GM11168 (cell line): ENCODE results near the gene GPR152.
"Not testable (repeated sequence)": the region's sequence is repeated elsewhere in the genome, so short reads cannot be mapped to it uniquely, and the experiment has no call there.

Experiments used
- in situ Hi-C: fragments of 300-500 bp; cut with MboI; formaldehyde crosslinking; loops from one replicate; pipeline ENCODE4 v1.12.0; 2022; ENCODE audit warnings: low sequenced_read_pairs; ENCODE audit not compliant: unreplicated experiment

Gene GPR152

GRCh38 chr11:67466962-67467771, 14.6 kb upstream of the GPR152 start:
- in situ Hi-C loops, result no loop called here

GRCh38 chr11:67466367-67466766, 13.8 kb upstream of the GPR152 start:
- in situ Hi-C loops, result no loop called here

- in situ Hi-C loops, result not testable (repeated sequence)
These were observed 13.0 kb upstream of the GPR152 start for GRCh38 chr11:67465530-67465929.

- in situ Hi-C loops, result no loop called here
These were observed 12.6 kb upstream of the GPR152 start for GRCh38 chr11:67465189-67465510.

GRCh38 chr11:67464411-67465188, 12.1 kb upstream of the GPR152 start:
- in situ Hi-C loops, result no loop called here

- in situ Hi-C loops, result no loop called here
These were observed 11.3 kb upstream of the GPR152 start for GRCh38 chr11:67463680-67464410.

GRCh38 chr11:67463186-67463585, 10.7 kb upstream of the GPR152 start:
- in situ Hi-C loops, result no loop called here

GRCh38 chr11:67458266-67458665, 5.7 kb upstream of the GPR152 start:
- in situ Hi-C loops, result no loop called here

- in situ Hi-C loops, result no loop called here
These were observed 4.9 kb upstream of the GPR152 start for GRCh38 chr11:67457453-67457852.

- in situ Hi-C loops, result no loop called here
These were observed 3.7 kb upstream of the GPR152 start for GRCh38 chr11:67456068-67456705.

- in situ Hi-C loops, result no loop called here
These were observed 2.5 kb upstream of the GPR152 start, which contains the start of gene CABP4 for GRCh38 chr11:67455054-67455453. Gene CABP4, plus strand, starts transcription at chr11:67455354. Its CDS starts 70 bp downstream, at chr11:67455424.

- in situ Hi-C loops, result no loop called here
These were observed 1.5 kb upstream of the GPR152 start for GRCh38 chr11:67453816-67454732.

- in situ Hi-C loops, result no loop called here
These were observed 912 bp downstream of the GPR152 start for GRCh38 chr11:67451658-67451976.

GRCh38 chr11:67450796-67451657, 1.5 kb downstream of the GPR152 start:
- in situ Hi-C loops, result no loop called here

GRCh38 chr11:67449116-67449844, 3.2 kb downstream of the GPR152 start:
- in situ Hi-C loops, result no loop called here

GRCh38 chr11:67448220-67448609, 4.3 kb downstream of the GPR152 start:
- in situ Hi-C loops, result no loop called here

GRCh38 chr11:67445515-67445914, 7.0 kb downstream of the GPR152 start:
- in situ Hi-C loops, result no loop called here
